ENCODE results near the gene PITPNB. TPM values are rescaled to one million over a fixed set of nuclear protein-coding genes. Genes with fewer than 3 reads are reported as not detected.

Gene PITPNB
- total and polyA plus RNA-seq, 2 donors from 2014 or later, result 23.7 to 72.0 TPM

DNA sequence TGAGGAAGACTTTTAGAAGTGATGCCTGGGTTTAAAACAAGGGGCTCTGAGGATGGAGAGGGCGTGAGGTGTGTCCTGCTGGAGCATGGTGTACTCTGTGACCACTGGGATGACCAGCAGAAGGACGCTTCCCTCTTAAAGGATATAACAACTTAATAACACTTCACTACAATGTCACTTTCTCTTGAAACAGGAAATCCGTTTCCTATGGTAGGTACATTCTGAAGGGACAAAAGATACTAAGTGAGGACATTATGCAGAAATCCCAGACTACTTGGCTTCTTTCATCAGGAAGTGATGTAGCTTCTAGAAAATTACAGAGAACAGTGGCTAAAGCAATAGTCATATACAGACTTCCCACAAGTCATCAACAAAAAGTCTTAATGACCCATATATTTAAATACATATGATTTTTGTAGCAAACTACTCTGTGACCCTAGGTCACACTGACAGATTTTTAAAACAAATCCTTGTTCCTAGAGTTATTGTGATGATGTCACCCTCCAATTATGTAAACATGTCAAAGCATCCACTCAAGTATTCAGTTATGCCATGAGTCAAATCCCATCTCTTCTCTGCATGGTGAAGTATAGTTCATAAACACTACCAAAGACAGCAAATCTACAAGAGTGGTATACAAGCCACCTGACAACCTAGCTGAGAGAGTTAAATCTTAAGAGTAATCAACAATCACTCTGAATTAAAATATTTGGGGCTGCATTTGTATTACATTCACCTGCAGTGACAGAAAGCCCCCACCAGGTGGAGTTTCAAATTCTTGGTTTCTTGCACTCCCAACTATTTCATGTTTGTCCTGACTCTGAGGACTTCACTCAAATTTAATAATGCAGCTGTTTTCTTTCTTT, 32.8 kb downstream of the PITPNB start:
- FAIRE-seq (peak; percentile 70), DNase-seq (peak in 3 of 5 donors; percentile 40 to 64 (median 45))
- H3K36me3 ChIP-seq (ENCODE audit: control insufficient read depth in 2 of 3, insufficient read depth in 3 of 3, low read length in 3 of 3), result peaks cover 8 to 23% (median 21%) of the 10 kb centered on the region in 3 donors
- no peaks in the 10 kb centered on the region for H3K9me3 ChIP-seq (ENCODE audit: control insufficient read depth in 2 of 3, insufficient read depth in 1 of 3, low read length in 3 of 3)
- H3K27ac ChIP-seq (ENCODE audit: low read depth in 2 of 2, low read length in 2 of 2), result peak overlapping the region in 1 of 2 donors; percentile 66
- no peak overlapping the region for H3K9ac ChIP-seq (ENCODE audit: low read length in 3 of 3)
- H3K27me3 ChIP-seq (ENCODE audit: control insufficient read depth, insufficient read depth, low read length), result no peaks in the 10 kb centered on the region
- intact Hi-C loops (cut with DNase I), result no loop called here
- TF ChIP-seq, protein P1, sequence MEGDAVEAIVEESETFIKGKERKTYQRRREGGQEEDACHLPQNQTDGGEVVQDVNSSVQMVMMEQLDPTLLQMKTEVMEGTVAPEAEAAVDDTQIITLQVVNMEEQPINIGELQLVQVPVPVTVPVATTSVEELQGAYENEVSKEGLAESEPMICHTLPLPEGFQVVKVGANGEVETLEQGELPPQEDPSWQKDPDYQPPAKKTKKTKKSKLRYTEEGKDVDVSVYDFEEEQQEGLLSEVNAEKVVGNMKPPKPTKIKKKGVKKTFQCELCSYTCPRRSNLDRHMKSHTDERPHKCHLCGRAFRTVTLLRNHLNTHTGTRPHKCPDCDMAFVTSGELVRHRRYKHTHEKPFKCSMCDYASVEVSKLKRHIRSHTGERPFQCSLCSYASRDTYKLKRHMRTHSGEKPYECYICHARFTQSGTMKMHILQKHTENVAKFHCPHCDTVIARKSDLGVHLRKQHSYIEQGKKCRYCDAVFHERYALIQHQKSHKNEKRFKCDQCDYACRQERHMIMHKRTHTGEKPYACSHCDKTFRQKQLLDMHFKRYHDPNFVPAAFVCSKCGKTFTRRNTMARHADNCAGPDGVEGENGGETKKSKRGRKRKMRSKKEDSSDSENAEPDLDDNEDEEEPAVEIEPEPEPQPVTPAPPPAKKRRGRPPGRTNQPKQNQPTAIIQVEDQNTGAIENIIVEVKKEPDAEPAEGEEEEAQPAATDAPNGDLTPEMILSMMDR (IDR thresholded peaks at IDR 0.05; ENCODE audit: borderline replicate concordance, extremely low read depth, insufficient read depth), result peak; percentile 63
- H3K4me1 ChIP-seq (ENCODE audit: control insufficient read depth in 2 of 3, insufficient read depth in 2 of 3, low read depth in 1 of 3, low read length in 3 of 3), result peaks cover 0 to 10% (median 8%) of the 10 kb centered on the region in 3 donors
- no peak overlapping the region for H3K4me3 ChIP-seq (ENCODE audit: low read length in 3 of 3)

DNA sequence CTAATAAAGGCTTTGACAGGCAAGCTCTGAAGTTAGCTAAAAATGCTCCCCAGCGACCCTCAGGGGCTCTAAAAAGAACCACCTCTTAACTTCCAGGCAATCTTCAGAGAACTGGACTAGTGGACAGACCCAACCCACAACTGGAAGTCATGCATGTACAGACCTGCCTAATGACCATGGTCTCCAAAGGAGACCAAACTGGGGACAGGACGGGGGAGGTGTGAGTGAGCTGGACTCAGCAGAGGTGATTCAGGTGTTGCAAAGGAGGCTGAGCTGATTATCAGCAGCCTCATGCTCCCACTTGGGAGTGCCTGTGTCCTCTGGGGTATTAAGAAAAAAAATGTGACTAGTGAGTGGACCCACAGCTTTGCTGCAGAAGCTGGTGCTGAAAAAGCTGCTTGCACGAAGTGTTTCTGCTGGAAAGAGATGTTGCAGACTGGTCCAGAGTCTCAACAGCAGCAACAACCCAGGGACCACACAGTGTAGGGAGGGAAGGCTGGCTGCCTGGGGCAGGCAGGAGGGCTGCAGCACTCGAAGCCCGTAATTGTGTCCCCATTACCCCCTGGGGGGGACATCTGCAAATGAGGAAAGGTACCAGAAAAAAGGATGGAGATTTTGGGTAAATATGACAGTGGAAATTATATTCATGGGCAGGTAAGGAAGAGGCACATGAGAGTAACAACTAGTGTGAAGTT, 35.3 kb downstream of the PITPNB start:
- Histone ChIP-seq H3K9ac (ENCODE audit: low read length in 3 of 3) (no peak overlapping the region), H3K36me3 (ENCODE audit: control insufficient read depth in 2 of 3, insufficient read depth in 3 of 3, low read length in 3 of 3) (peaks cover 4 to 10% (median 6%) of the 10 kb centered on the region in 3 donors), H3K27ac (ENCODE audit: low read depth in 2 of 2, low read length in 2 of 2) (no peak overlapping the region), H3K4me1 (ENCODE audit: control insufficient read depth in 2 of 3, insufficient read depth in 2 of 3, low read depth in 1 of 3, low read length in 3 of 3) (peaks cover 0 to 11% (median 11%) of the 10 kb centered on the region in 3 donors), H3K4me3 (ENCODE audit: low read length in 3 of 3) (no peak overlapping the region), H3K9me3 (ENCODE audit: control insufficient read depth in 2 of 3, insufficient read depth in 1 of 3, low read length in 3 of 3) (no peaks in the 10 kb centered on the region), H3K27me3 (ENCODE audit: control insufficient read depth, insufficient read depth, low read length) (no peaks in the 10 kb centered on the region)
- intact Hi-C loops (cut with DNase I), result loop anchor here (5.0 kb wide), 1 partner anchor 128 kb away; no protein-coding TSS in a partner anchor
- TF ChIP-seq, protein P1 (IDR thresholded peaks at IDR 0.05; ENCODE audit: borderline replicate concordance, extremely low read depth, insufficient read depth), result no peak
- DNase-seq (no peak), FAIRE-seq (no peak)

DNA sequence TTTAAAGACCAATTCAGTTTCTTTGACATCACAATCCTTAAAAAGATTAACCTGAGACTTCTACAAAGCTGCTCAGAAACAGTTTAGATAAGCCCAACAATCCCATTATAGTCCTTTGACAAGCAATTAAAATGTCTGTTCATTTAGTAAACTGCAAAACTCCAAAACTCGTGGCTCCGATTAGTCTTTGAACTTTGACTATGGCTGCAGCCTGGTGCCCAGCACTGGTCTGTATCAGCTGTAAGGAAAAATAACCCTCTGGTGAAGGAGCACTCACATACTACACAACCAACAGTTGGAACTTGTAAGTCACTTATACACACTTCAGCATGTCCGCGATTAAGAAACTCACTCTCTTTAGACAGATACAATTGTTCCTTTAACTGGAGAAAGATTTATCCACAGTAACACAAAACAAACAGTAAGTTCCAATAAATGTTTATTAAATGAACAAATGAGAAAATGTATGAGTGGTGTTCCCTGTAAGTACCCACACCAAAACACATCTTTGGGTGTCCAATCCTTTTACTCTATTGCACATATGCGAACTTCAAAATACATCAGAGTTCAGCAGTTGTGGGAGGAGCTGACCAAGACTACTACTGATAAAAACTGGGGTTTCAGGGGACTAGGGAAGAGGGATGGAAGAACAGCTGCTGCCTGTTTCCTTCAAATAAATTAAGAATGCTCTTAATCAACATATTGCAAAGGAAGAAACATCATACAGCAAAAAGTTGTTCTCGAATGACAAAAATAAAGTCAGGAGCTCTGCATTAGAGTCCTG, 36.4 kb downstream of the PITPNB start:
- intact Hi-C loops (cut with DNase I), result loop anchor here (5.0 kb wide), 1 partner anchor 130 kb away; no protein-coding TSS in a partner anchor
- no peaks in the 10 kb centered on the region for H3K27me3 ChIP-seq (ENCODE audit: control insufficient read depth, insufficient read depth, low read length)
- peaks cover 0 to 11% (median 11%) of the 10 kb centered on the region in 3 donors for H3K4me1 ChIP-seq (ENCODE audit: control insufficient read depth in 2 of 3, insufficient read depth in 2 of 3, low read depth in 1 of 3, low read length in 3 of 3)
- H3K9ac ChIP-seq (ENCODE audit: low read length in 3 of 3), result no peak overlapping the region
- H3K9me3 ChIP-seq (ENCODE audit: control insufficient read depth in 2 of 3, insufficient read depth in 1 of 3, low read length in 3 of 3), result no peaks in the 10 kb centered on the region
- FAIRE-seq (no peak), DNase-seq (peak in 1 of 5 donors; percentile 67)
- TF ChIP-seq, protein P1 (IDR thresholded peaks at IDR 0.05; ENCODE audit: borderline replicate concordance, extremely low read depth, insufficient read depth), result no peak
- peaks cover 2 to 4% (median 3%) of the 10 kb centered on the region in 3 donors for H3K36me3 ChIP-seq (ENCODE audit: control insufficient read depth in 2 of 3, insufficient read depth in 3 of 3, low read length in 3 of 3)
- no peak overlapping the region for H3K27ac ChIP-seq (ENCODE audit: low read depth in 2 of 2, low read length in 2 of 2)
- H3K4me3 ChIP-seq (ENCODE audit: low read length in 3 of 3), result no peak overlapping the region

All from kidney (tissue), 14 donors.